ENCODE results near the gene MAPKAPK2.

MAPKAPK2 gene

GRCh38 chr1:206708882-206709281 lies 24.2 kb downstream of the MAPKAPK2 start:
- Histone ChIP-seq H3K4me1 (ENCODE audit: control insufficient read depth, insufficient read depth, low read length) (peaks cover 25% of the 10 kb centered on the region), H3K9me3 (ENCODE audit: control insufficient read depth, insufficient read depth, low read depth, low read length) (no peaks in the 10 kb centered on the region), H3K27ac (ENCODE audit: extremely low read depth, low read depth, low read length) (no peak overlapping the region), H3K4me3 (ENCODE audit: low read depth, low read length) (no peak overlapping the region), H3K36me3 (ENCODE audit: control insufficient read depth in 2 of 2, insufficient read depth in 1 of 2, low read length in 2 of 2) (no peaks in the 10 kb centered on the region)
- ChIA-PET POLR2A (no interaction called here), CTCF (interaction anchor here (0.5 to 2.2 kb wide), 4 partner anchors 14 to 27 kb away, joined by 3 to 18 read pairs (median 4); no protein-coding TSS in a partner anchor)
- TF ChIP-seq MZF1 (tag by site-specific recombination; IDR thresholded peaks at IDR 0.05; ENCODE audit: borderline replicate concordance) (peak; percentile 64; the same call in 1 of the 2 replicates), ZBTB17 (tag by site-specific recombination; IDR thresholded peaks at IDR 0.05) (0 out of 2 replicates have a peak, but pooled peaks have one; percentile 20), SCRT2 (tag by site-specific recombination; IDR thresholded peaks at IDR 0.05) (no peak)

GRCh38 chr1:206709322-206709721 lies 24.6 kb downstream of the MAPKAPK2 start:
- TF ChIP-seq ZSCAN30 (tag by site-specific recombination; IDR thresholded peaks at IDR 0.05) (no peak), ZNF473 (tag by site-specific recombination; IDR thresholded peaks at IDR 0.05) (no peak), KLF17 (tag by site-specific recombination; IDR thresholded peaks at IDR 0.05) (no peak), ZFP41 (tag by site-specific recombination; IDR thresholded peaks at IDR 0.05; ENCODE audit: borderline replicate concordance) (no peak), ZNF248 (tag by site-specific recombination; IDR thresholded peaks at IDR 0.05) (no peak)
- POLR2A ChIA-PET, result interaction anchor here (0.8 to 1.2 kb wide), 2 partner anchors 18 to 25 kb away, joined by 3 read pairs; no protein-coding TSS in a partner anchor
- H3K4me1 ChIP-seq (ENCODE audit: control insufficient read depth, insufficient read depth, low read length), result peaks cover 28% of the 10 kb centered on the region
- H3K27ac ChIP-seq (ENCODE audit: extremely low read depth, low read depth, low read length), result no peak overlapping the region
- CTCF ChIA-PET, result interaction anchor here (0.7 to 2.2 kb wide), 3 partner anchors 14 to 26 kb away, joined by 3 to 18 read pairs (median 4); no protein-coding TSS in a partner anchor
- H3K36me3 ChIP-seq (ENCODE audit: control insufficient read depth in 2 of 2, insufficient read depth in 1 of 2, low read length in 2 of 2), result no peaks in the 10 kb centered on the region
- no peak overlapping the region for H3K4me3 ChIP-seq (ENCODE audit: low read depth, low read length)
- no peaks in the 10 kb centered on the region for H3K9me3 ChIP-seq (ENCODE audit: control insufficient read depth, insufficient read depth, low read depth, low read length)

- Histone ChIP-seq H3K27ac (ENCODE audit: extremely low read depth, low read depth, low read length) (no peak overlapping the region), H3K9me3 (ENCODE audit: control insufficient read depth, insufficient read depth, low read depth, low read length) (no peaks in the 10 kb centered on the region), H3K36me3 (ENCODE audit: control insufficient read depth in 2 of 2, insufficient read depth in 1 of 2, low read length in 2 of 2) (no peaks in the 10 kb centered on the region), H3K4me1 (ENCODE audit: control insufficient read depth, insufficient read depth, low read length) (peaks cover 32% of the 10 kb centered on the region), H3K4me3 (ENCODE audit: low read depth, low read length) (no peak overlapping the region)
- no peak for TF ChIP-seq ZNF169 (tag by site-specific recombination; IDR thresholded peaks at IDR 0.05)
- peak; percentile 30; the same call in 1 of the 2 replicates for TF ChIP-seq HIC1 (tag by site-specific recombination; IDR thresholded peaks at IDR 0.05)
- TF ChIP-seq ZNF354C (tag by site-specific recombination; IDR thresholded peaks at IDR 0.05; ENCODE audit: borderline replicate concordance, low read depth), result no peak
- 0 out of 2 replicates have a peak, but pooled peaks have one; percentile 20 for TF ChIP-seq GLIS1 (tag by site-specific recombination; IDR thresholded peaks at IDR 0.05)
- CTCF ChIA-PET, result interaction anchor here (0.6 to 2.2 kb wide), 5 partner anchors 13 to 857 kb away, joined by 3 to 18 read pairs (median 3); no protein-coding TSS in a partner anchor
- POLR2A ChIA-PET, result interaction anchor here (0.8 to 1.2 kb wide), 2 partner anchors 19 to 26 kb away, joined by 3 read pairs; no protein-coding TSS in a partner anchor
Observed at GRCh38 chr1:206709772-206710459, 25.2 kb downstream of the MAPKAPK2 start.

- CTCF ChIA-PET, result interaction anchor here (0.6 to 2.2 kb wide), 3 partner anchors 15 to 856 kb away, joined by 3 to 18 read pairs (median 3); no protein-coding TSS in a partner anchor
- Histone ChIP-seq H3K4me3 (ENCODE audit: low read depth, low read length) (no peak overlapping the region), H3K27ac (ENCODE audit: extremely low read depth, low read depth, low read length) (no peak overlapping the region), H3K36me3 (ENCODE audit: control insufficient read depth in 2 of 2, insufficient read depth in 1 of 2, low read length in 2 of 2) (no peaks in the 10 kb centered on the region), H3K9me3 (ENCODE audit: control insufficient read depth, insufficient read depth, low read depth, low read length) (no peaks in the 10 kb centered on the region), H3K4me1 (ENCODE audit: control insufficient read depth, insufficient read depth, low read length) (peaks cover 32% of the 10 kb centered on the region)
- POLR2A ChIA-PET, result interaction anchor here (1.2 kb wide), 1 partner anchor 26 kb away, joined by 3 read pairs; no protein-coding TSS in a partner anchor
- TF ChIP-seq ZNF175 (tag by site-specific recombination; IDR thresholded peaks at IDR 0.05) (no peak), PRDM1 (tag by site-specific recombination; IDR thresholded peaks at IDR 0.05) (peak; percentile 47; the same call in 1 of the 2 replicates)
Observed at GRCh38 chr1:206710460-206710823, 25.7 kb downstream of the MAPKAPK2 start.

All from HEK293 (cell line).